SK-N-SH (cell line): ENCODE results near the gene RNF227. TPM values are rescaled to one million over a fixed set of nuclear protein-coding genes. Genes with fewer than 3 reads are reported as not detected.

Experiments
- CTCF ChIA-PET: fragments of 300-600, 350-600 bp; formaldehyde crosslinking; extraction: SDS; loops from one replicate; lab custom pipeline; 2021; lab: Yijun Ruan, JAX
- POLR2A ChIA-PET: fragments of 350-600 bp; sonication (Branson Sonifier 250); formaldehyde crosslinking; extraction: SDS; loops from one replicate; lab custom pipeline; 2020; ENCODE audit warnings: antibody characterized with exemption, inconsistent platforms; lab: Yijun Ruan, JAX
- DNase-seq: peaks from one replicate; pipeline ENCODE4 v3.0.0; 2012
- H2AFZ ChIP-seq: fragments of 200-600 bp; sonication (generic); 2 replicates; pipeline ENCODE4 v1.8.1; 2016; ENCODE audit warnings: antibody characterized with exemption, mild to moderate bottlenecking, low read depth
- H3F3A ChIP-seq: fragments of 200-600 bp; sonication (generic); replicated peaks from 2 replicates; pipeline ENCODE3; 2016; ENCODE audit warnings: antibody characterized with exemption, mild to moderate bottlenecking; ENCODE audit not compliant: insufficient read depth
- H3K27ac ChIP-seq, 2 experiments: fragments of 200-500 bp in 1 of 2; fragments of 200-600 bp in 1 of 2; sonication (Bioruptor generic) in 1 of 2; sonication (generic), shearing (Covaris generic) in 1 of 2; 2 replicates each; pipeline versions ENCODE4 v1.5.1 to v1.6.1; 2014 to 2016; ENCODE audit warnings: low read depth in 2 of 2, inconsistent platforms in 1 of 2, low read length in 1 of 2, mild to moderate bottlenecking in 1 of 2, mixed read lengths in 1 of 2
- H3K27me3 ChIP-seq: fragments of 200-600 bp; sonication (generic), shearing (Covaris generic); 2 replicates; pipeline ENCODE4 v1.6.1; 2016; ENCODE audit warnings: mixed run types; ENCODE audit not compliant: insufficient read depth
- H3K36me3 ChIP-seq, 2 experiments: fragments of 200-500 bp in 1 of 2; fragments of 200-600 bp in 1 of 2; sonication (Bioruptor generic) in 1 of 2; sonication (generic) in 1 of 2; replicated peaks in 1 of 2; 2 replicates each; pipeline versions ENCODE3 to v1.5.1; 2014 to 2016; ENCODE audit warnings: low read length in 1 of 2, mild to moderate bottlenecking in 1 of 2; ENCODE audit not compliant: insufficient read depth in 2 of 2, control insufficient read depth in 1 of 2
- H3K4me1 ChIP-seq, 2 experiments: fragments of 200-500 bp in 1 of 2; fragments of 200-600 bp in 1 of 2; sonication (Bioruptor generic) in 1 of 2; sonication (generic), shearing (Covaris generic) in 1 of 2; 2 replicates each; pipeline versions ENCODE4 v1.5.1 to v1.6.1; 2014 to 2016; ENCODE audit warnings: low read depth in 1 of 2, low read length in 1 of 2, mixed run types in 1 of 2; ENCODE audit not compliant: insufficient read depth in 2 of 2, control insufficient read depth in 1 of 2
- H3K4me2 ChIP-seq: fragments of 200-600 bp; sonication (generic), shearing (Covaris generic); 2 replicates; pipeline ENCODE4 v1.6.1; 2017; ENCODE audit warnings: mixed run types
- H3K4me3 ChIP-seq, 2 experiments: fragments of 200-500 bp in 1 of 2; fragments of 200-600 bp in 1 of 2; sonication (Bioruptor generic) in 1 of 2; sonication (generic), shearing (Covaris generic) in 1 of 2; 2 replicates each; pipeline versions ENCODE4 v1.5.1 to v1.8.1; 2014 to 2016; ENCODE audit warnings: low read depth in 2 of 2, inconsistent platforms in 1 of 2, low read length in 1 of 2, mild to moderate bottlenecking in 1 of 2, mixed read lengths in 1 of 2, moderate library complexity in 1 of 2
- H3K79me2 ChIP-seq: fragments of 200-600 bp; sonication (generic); 2 replicates; pipeline ENCODE4 v1.8.1; 2017; ENCODE audit warnings: mild to moderate bottlenecking; ENCODE audit not compliant: insufficient read depth
- H3K9ac ChIP-seq: fragments of 200-600 bp; sonication (generic); 2 replicates; pipeline ENCODE4 v1.6.1; 2017; ENCODE audit warnings: mixed run types
- H3K9me2 ChIP-seq: fragments of 200-600 bp; sonication (generic); 2 replicates; pipeline ENCODE4 v1.6.1; 2017; ENCODE audit warnings: mixed run types
- H3K9me3 ChIP-seq: fragments of 200-600 bp; sonication (generic); 2 replicates; pipeline ENCODE4 v1.6.1; 2017; ENCODE audit warnings: mixed run types, mild to moderate bottlenecking, moderate library complexity
- H4K20me1 ChIP-seq: fragments of 200-600 bp; sonication (generic); 2 replicates; pipeline ENCODE4 v1.6.1; 2017; ENCODE audit warnings: mild to moderate bottlenecking, mixed run types; ENCODE audit not compliant: insufficient read depth
- CTCF ChIP-seq: fragments of 200-600 bp; sonication (generic); IDR thresholded peaks from 2 replicates; pipeline ENCODE4 v1.6.1; 2017; ENCODE audit warnings: antibody characterized with exemption, mild to moderate bottlenecking, moderate library complexity
- EZH2phosphoT487 ChIP-seq: fragments of 200-600 bp; sonication (generic); IDR thresholded peaks from 2 replicates; pipeline ENCODE4 v1.6.1; 2017; ENCODE audit warnings: low read depth, mixed run types, mild to moderate bottlenecking, antibody characterized with exemption, moderate library complexity, borderline replicate concordance
- FOSL2 ChIP-seq: IDR thresholded peaks from 2 replicates; pipeline ENCODE4 v1.4.0; 2012; ENCODE audit warnings: low read depth, mild to moderate bottlenecking, moderate library complexity, borderline replicate concordance
- FOXJ3 ChIP-seq: sonication (generic); formaldehyde crosslinking; IDR thresholded peaks from 2 replicates; pipeline ENCODE4 v1.5.1; 2020; ENCODE audit warnings: mild to moderate bottlenecking, missing genetic modification reagents
- GABPA ChIP-seq: IDR thresholded peaks from 2 replicates; pipeline ENCODE4 v1.4.0; 2012; ENCODE audit warnings: low read depth, mild to moderate bottlenecking
- JUND ChIP-seq: IDR thresholded peaks from 2 replicates; pipeline ENCODE4 v1.4.0; 2012
- MAX ChIP-seq: IDR thresholded peaks from 2 replicates; pipeline ENCODE4 v1.4.0; 2012; ENCODE audit warnings: low read depth
- NFIC ChIP-seq: IDR thresholded peaks from 2 replicates; pipeline ENCODE4 v1.4.0; 2012; ENCODE audit warnings: borderline replicate concordance
- PBX3 ChIP-seq: IDR thresholded peaks from 2 replicates; pipeline ENCODE4; 2012
- POLR2AphosphoS5 ChIP-seq: IDR thresholded peaks from 2 replicates; pipeline ENCODE4 v1.6.1; 2012; ENCODE audit warnings: low read depth, low read length
- RFX5 ChIP-seq: IDR thresholded peaks from 2 replicates; pipeline ENCODE4 v1.6.1; 2012; ENCODE audit warnings: mild to moderate bottlenecking, improper control_type of control experiment, low read length
- TAF1 ChIP-seq: IDR thresholded peaks from 2 replicates; pipeline ENCODE4 v1.6.1; 2012; ENCODE audit warnings: low read depth, mild to moderate bottlenecking, low read length, moderate library complexity, borderline replicate concordance
- TCF12 ChIP-seq: IDR thresholded peaks from 2 replicates; pipeline ENCODE4 v1.4.0; 2012
- TEAD4 ChIP-seq: IDR thresholded peaks from 2 replicates; pipeline ENCODE4 v1.4.0; 2012; ENCODE audit warnings: mild to moderate bottlenecking, borderline replicate concordance; ENCODE audit not compliant: insufficient read depth
- YY1 ChIP-seq: IDR thresholded peaks from 2 replicates; pipeline ENCODE4 v1.4.0; 2012; ENCODE audit warnings: low read depth, mild to moderate bottlenecking
- whole genome bisulfite sequencing: methylation state at CpG from one replicate; pipeline ENCODE4 v1.1.6; 2017; ENCODE audit warnings: low lambda C conversion rate; 5-methylcytosine and 5-hydroxymethylcytosine counted together
- polyA plus RNA-seq, 3 experiments: library from polyadenylated mRNA; depleted of rRNA; stranded (reverse); fragments of >200 nt; gene quantifications; 2 replicates each; pipeline ENCODE4 v1.2.3, GENCODE V29; 2012
- TF ChIP-seq, protein P1 (sequence below): fragments of 150-350 bp; IDR thresholded peaks from 2 replicates; pipeline ENCODE4 v1.6.1; 2017; ENCODE audit warnings: antibody characterized with exemption, low read length, low read depth, borderline replicate concordance
- TF ChIP-seq, protein P2 (sequence below): IDR thresholded peaks from 2 replicates; pipeline ENCODE4 v1.4.0; 2012; ENCODE audit warnings: low read depth, borderline replicate concordance
- TF ChIP-seq, protein P3 (sequence below): fragments of 150-350 bp; IDR thresholded peaks from 2 replicates; pipeline ENCODE4 v1.6.1; 2016; ENCODE audit warnings: mild to moderate bottlenecking, low read depth, low read length

Gene RNF227
- polyA plus RNA-seq, 1 of the 3 experiments (the other 2 are of a cell fraction): 7.4 TPM

GRCh38 chr17:7873051-7873450, 43.0 kb downstream of the RNF227 start:
- Histone ChIP-seq H3F3A (peaks cover 4% of the 10 kb centered on the region), H4K20me1 (no peaks in the 10 kb centered on the region), H3K9me2 (no peaks in the 10 kb centered on the region), H3K27me3 (no peaks in the 10 kb centered on the region), H3K4me2 (no peak overlapping the region), H3K9me3 (no peaks in the 10 kb centered on the region), H3K9ac (no peak overlapping the region), H3K4me1 (no peaks in the 10 kb centered on the region), H3K79me2 (no peaks in the 10 kb centered on the region), H3K36me3 (peaks cover 14 to 38% of the 10 kb centered on the region in 2 experiments), H3K27ac (no peak overlapping the region), H2AFZ (no peak overlapping the region), H3K4me3 (no peak overlapping the region)
- ChIA-PET POLR2A (no interaction called here), CTCF (interaction anchor here (1.3 to 1.6 kb wide), 3 partner anchors 11 to 118 kb away, joined by 3 to 9 read pairs (median 3); partner anchors contain the start of gene NAA38)
- 82% methylated on average over 4 of the region's 4 CpGs for WGBS
- no peak for DNase-seq
- no peak for TF ChIP-seq TAF1
- no peak for TF ChIP-seq YY1
- no peak for TF ChIP-seq RFX5
- no peak for TF ChIP-seq FOXJ3
- TF ChIP-seq MAX: no peak
- TF ChIP-seq CTCF: no peak
- no peak for TF ChIP-seq FOSL2
- TF ChIP-seq TEAD4: no peak
- no peak for TF ChIP-seq EZH2phosphoT487
- TF ChIP-seq, protein P1, sequence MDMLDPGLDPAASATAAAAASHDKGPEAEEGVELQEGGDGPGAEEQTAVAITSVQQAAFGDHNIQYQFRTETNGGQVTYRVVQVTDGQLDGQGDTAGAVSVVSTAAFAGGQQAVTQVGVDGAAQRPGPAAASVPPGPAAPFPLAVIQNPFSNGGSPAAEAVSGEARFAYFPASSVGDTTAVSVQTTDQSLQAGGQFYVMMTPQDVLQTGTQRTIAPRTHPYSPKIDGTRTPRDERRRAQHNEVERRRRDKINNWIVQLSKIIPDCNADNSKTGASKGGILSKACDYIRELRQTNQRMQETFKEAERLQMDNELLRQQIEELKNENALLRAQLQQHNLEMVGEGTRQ: no peak
- TF ChIP-seq NFIC: no peak
- TF ChIP-seq JUND: no peak
- TF ChIP-seq PBX3: no peak
- TF ChIP-seq TCF12: no peak
- TF ChIP-seq GABPA: no peak
- TF ChIP-seq, protein P2, sequence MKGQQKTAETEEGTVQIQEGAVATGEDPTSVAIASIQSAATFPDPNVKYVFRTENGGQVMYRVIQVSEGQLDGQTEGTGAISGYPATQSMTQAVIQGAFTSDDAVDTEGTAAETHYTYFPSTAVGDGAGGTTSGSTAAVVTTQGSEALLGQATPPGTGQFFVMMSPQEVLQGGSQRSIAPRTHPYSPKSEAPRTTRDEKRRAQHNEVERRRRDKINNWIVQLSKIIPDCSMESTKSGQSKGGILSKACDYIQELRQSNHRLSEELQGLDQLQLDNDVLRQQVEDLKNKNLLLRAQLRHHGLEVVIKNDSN: no peak
- TF ChIP-seq, protein P3, sequence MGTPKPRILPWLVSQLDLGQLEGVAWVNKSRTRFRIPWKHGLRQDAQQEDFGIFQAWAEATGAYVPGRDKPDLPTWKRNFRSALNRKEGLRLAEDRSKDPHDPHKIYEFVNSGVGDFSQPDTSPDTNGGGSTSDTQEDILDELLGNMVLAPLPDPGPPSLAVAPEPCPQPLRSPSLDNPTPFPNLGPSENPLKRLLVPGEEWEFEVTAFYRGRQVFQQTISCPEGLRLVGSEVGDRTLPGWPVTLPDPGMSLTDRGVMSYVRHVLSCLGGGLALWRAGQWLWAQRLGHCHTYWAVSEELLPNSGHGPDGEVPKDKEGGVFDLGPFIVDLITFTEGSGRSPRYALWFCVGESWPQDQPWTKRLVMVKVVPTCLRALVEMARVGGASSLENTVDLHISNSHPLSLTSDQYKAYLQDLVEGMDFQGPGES: no peak
- no peak for TF ChIP-seq POLR2AphosphoS5
